ENCODE results near the gene TRAPPC5. TPM values are rescaled to one million over a fixed set of nuclear protein-coding genes. Genes with fewer than 3 reads are reported as not detected.
"Not testable (repeated sequence)": the region's sequence is repeated elsewhere in the genome, so short reads cannot be mapped to it uniquely, and the experiment has no call there.

TRAPPC5 gene
- total and polyA plus RNA-seq, 10 of the 15 experiments (the other 5 are each of a cell fraction or from before 2014, with no cell fraction given) = 4.2 to 210 (median 89.1) TPM

GRCh38 chr19:7643629-7644549 is 36.7 kb upstream of the TRAPPC5 start:
- H3K79me2 ChIP-seq (ENCODE audit: control insufficient read depth, insufficient read depth, low read length); FAIRE-seq; H3K4me1 ChIP-seq (ENCODE audit: control insufficient read depth, insufficient read depth, low read length); in situ Hi-C loops (cut with MboI); DNase-seq (ENCODE audit: low read depth, low spot score); H3K27me3 ChIP-seq (replicated peaks in 1 of 2; ENCODE audit: control insufficient read depth in 2 of 2, insufficient read depth in 2 of 2, low read length in 1 of 2); H3K36me3 ChIP-seq (ENCODE audit: control insufficient read depth in 2 of 2, insufficient read depth in 2 of 2, low read length in 1 of 2); SMC1A ChIA-PET (ENCODE audit: uncharacterized antibody, unreplicated experiment); intact Hi-C loops (cut with micrococcal nuclease; ENCODE audit: unreplicated experiment); H2AFZ ChIP-seq (ENCODE audit: control insufficient read depth, low read depth, low read length); H4K20me1 ChIP-seq (ENCODE audit: control insufficient read depth, insufficient read depth); H3K27ac ChIP-seq (ENCODE audit: control insufficient read depth, insufficient read depth); ATAC-seq; H3K4me2 ChIP-seq (ENCODE audit: control insufficient read depth, insufficient read depth); H3K4me3 ChIP-seq; H3K9me3 ChIP-seq (replicated peaks; ENCODE audit: control insufficient read depth, insufficient read depth, low read length); RAD21 ChIA-PET (ENCODE audit: unreplicated experiment); H3K9ac ChIP-seq (ENCODE audit: control insufficient read depth, insufficient read depth, low read length); BruUV-seq (replicated peaks); CTCF ChIA-PET: not testable (repeated sequence)
- 72% methylated on average over 9 of the region's 10 CpGs for WGBS (ENCODE audit: insufficient coverage, insufficient replicate concordance, low lambda C conversion rate, missing lambda C conversion rate)
- POLR2A ChIA-PET = interaction anchor here (0.6 kb wide), 1 partner anchor 18 kb away, joined by 5 read pairs; no protein-coding TSS in a partner anchor

DNA sequence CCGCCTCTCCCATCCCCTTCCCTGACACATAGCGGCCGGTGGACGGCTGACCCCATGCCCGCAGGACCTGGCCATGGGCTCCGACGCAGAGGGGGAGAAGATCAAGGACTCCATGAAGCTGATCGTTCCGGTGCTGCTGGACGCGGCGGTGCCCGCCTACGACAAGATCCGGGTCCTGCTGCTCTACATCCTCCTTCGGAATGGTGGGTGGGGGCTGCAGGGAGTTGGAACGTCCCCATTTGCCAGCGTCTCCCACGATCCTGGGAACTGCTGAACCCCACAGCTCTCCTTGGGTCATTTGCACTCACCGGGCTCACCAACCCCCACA is 36.1 kb upstream of the TRAPPC5 start:
- Histone ChIP-seq H4K20me1 (ENCODE audit: control insufficient read depth, insufficient read depth) (no peaks in the 10 kb centered on the region), H3K4me1 (ENCODE audit: control insufficient read depth, insufficient read depth, low read length) (peaks cover 3% of the 10 kb centered on the region), H3K27me3 (replicated peaks in 1 of 2; ENCODE audit: control insufficient read depth in 2 of 2, insufficient read depth in 2 of 2, low read length in 1 of 2) (no peaks in the 10 kb centered on the region), H2AFZ (ENCODE audit: control insufficient read depth, low read depth, low read length) (no peak overlapping the region), H3K36me3 (ENCODE audit: control insufficient read depth in 2 of 2, insufficient read depth in 2 of 2, low read length in 1 of 2) (peaks cover 0 to 7% of the 10 kb centered on the region in 2 experiments; a peak in 3 of 4 replicates), H3K4me3 (no peak overlapping the region), H3K27ac (ENCODE audit: control insufficient read depth, insufficient read depth) (no peak overlapping the region), H3K9me3 (replicated peaks; ENCODE audit: control insufficient read depth, insufficient read depth, low read length) (no peaks in the 10 kb centered on the region; the same call in 2 of the 3 replicates), H3K4me2 (ENCODE audit: control insufficient read depth, insufficient read depth) (no peak overlapping the region), H3K79me2 (ENCODE audit: control insufficient read depth, insufficient read depth, low read length) (no peaks in the 10 kb centered on the region), H3K9ac (ENCODE audit: control insufficient read depth, insufficient read depth, low read length) (no peak overlapping the region)
- WGBS (ENCODE audit: insufficient coverage, insufficient replicate concordance, low lambda C conversion rate, missing lambda C conversion rate) = 96% methylated on average over 20 of the region's 20 CpGs
- ChIA-PET POLR2A (interaction anchor here (0.6 kb wide), 1 partner anchor 19 kb away, joined by 5 read pairs; no protein-coding TSS in a partner anchor), CTCF (no interaction called here), SMC1A (ENCODE audit: uncharacterized antibody, unreplicated experiment) (no interaction called here), RAD21 (ENCODE audit: unreplicated experiment) (no interaction called here)
- no peak for FAIRE-seq
- intact Hi-C loops (cut with micrococcal nuclease; ENCODE audit: unreplicated experiment) (no loop called here), in situ Hi-C loops (cut with MboI) (no loop called here)
- DNase-seq (ENCODE audit: low read depth, low spot score) = no peak
- no peak for ATAC-seq
- TF ChIP-seq SPI1 (IDR thresholded peaks at IDR 0.05; ENCODE audit: borderline replicate concordance, insufficient read depth, low read depth, low read length) = no peak
- TF ChIP-seq, protein P1, sequence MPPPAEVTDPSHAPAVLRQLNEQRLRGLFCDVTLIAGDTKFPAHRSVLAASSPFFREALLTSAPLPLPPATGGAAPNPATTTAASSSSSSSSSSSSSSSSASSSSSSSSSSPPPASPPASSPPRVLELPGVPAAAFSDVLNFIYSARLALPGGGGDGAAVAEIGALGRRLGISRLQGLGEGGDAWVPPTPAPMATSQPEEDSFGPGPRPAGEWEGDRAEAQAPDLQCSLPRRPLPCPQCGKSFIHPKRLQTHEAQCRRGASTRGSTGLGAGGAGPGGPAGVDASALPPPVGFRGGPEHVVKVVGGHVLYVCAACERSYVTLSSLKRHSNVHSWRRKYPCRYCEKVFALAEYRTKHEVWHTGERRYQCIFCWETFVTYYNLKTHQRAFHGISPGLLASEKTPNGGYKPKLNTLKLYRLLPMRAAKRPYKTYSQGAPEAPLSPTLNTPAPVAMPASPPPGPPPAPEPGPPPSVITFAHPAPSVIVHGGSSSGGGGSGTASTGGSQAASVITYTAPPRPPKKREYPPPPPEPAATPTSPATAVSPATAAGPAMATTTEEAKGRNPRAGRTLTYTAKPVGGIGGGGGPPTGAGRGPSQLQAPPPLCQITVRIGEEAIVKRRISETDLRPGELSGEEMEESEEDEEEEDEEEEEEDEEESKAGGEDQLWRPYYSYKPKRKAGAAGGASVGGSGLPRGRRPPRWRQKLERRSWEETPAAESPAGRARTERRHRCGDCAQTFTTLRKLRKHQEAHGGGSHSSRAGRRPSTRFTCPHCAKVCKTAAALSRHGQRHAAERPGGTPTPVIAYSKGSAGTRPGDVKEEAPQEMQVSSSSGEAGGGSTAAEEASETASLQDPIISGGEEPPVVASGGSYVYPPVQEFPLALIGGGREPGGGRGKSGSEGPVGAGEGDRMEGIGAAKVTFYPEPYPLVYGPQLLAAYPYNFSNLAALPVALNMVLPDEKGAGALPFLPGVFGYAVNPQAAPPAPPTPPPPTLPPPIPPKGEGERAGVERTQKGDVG (CRISPR knock-in tag; IDR thresholded peaks at IDR 0.05) = no peak
- TF ChIP-seq, protein P2, sequence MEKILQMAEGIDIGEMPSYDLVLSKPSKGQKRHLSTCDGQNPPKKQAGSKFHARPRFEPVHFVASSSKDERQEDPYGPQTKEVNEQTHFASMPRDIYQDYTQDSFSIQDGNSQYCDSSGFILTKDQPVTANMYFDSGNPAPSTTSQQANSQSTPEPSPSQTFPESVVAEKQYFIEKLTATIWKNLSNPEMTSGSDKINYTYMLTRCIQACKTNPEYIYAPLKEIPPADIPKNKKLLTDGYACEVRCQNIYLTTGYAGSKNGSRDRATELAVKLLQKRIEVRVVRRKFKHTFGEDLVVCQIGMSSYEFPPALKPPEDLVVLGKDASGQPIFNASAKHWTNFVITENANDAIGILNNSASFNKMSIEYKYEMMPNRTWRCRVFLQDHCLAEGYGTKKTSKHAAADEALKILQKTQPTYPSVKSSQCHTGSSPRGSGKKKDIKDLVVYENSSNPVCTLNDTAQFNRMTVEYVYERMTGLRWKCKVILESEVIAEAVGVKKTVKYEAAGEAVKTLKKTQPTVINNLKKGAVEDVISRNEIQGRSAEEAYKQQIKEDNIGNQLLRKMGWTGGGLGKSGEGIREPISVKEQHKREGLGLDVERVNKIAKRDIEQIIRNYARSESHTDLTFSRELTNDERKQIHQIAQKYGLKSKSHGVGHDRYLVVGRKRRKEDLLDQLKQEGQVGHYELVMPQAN (conservative IDR thresholded peaks at IDR 0.05) = no peak
- no peak for TF ChIP-seq STAT3 (IDR thresholded peaks at IDR 0.05; ENCODE audit: low read depth, low read length)
- TF ChIP-seq POLR2A (IDR thresholded peaks at IDR 0.05; ENCODE audit: low read depth, low read length) = no peak
- no peak for TF ChIP-seq MXI1 (IDR thresholded peaks at IDR 0.05; ENCODE audit: low read depth, low read length)
- TF ChIP-seq, protein P3, sequence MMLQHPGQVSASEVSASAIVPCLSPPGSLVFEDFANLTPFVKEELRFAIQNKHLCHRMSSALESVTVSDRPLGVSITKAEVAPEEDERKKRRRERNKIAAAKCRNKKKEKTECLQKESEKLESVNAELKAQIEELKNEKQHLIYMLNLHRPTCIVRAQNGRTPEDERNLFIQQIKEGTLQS (IDR thresholded peaks at IDR 0.05; ENCODE audit: borderline replicate concordance, extremely low read depth, low read depth, low read length) = no peak
- no TSS peak for BruUV-seq (replicated peaks)

All from GM12878 (cell line).